ENCODE data around the gene KLB.
"Not testable (repeated sequence)": the region's sequence is repeated elsewhere in the genome, so short reads cannot be mapped to it uniquely, and the experiment has no call there.

KLB gene

GRCh38 chr4:39406763-39407583 is at the start of gene KLB:
TSS of gene KLB (plus strand) at chr4:39406930. CDS start at chr4:39406950, 20 bp downstream.
- DNase-seq (ENCODE audit: low read depth) = no peak

- no peak for DNase-seq (ENCODE audit: low read depth)
These were observed 49.7 kb upstream of the KLB start for GRCh38 chr4:39357002-39357401.

GRCh38 chr4:39360611-39361010 is 46.1 kb upstream of the KLB start:
- not testable (repeated sequence) for DNase-seq (ENCODE audit: low read depth)

GRCh38 chr4:39362827-39363226 is 43.9 kb upstream of the KLB start:
- DNase-seq (ENCODE audit: low read depth) = no peak

GRCh38 chr4:39363773-39364393 is 42.8 kb upstream of the KLB start:
- DNase-seq (ENCODE audit: low read depth) = no peak

GRCh38 chr4:39365360-39365759 is 41.4 kb upstream of the KLB start:
- DNase-seq (ENCODE audit: low read depth) = no peak

- DNase-seq (ENCODE audit: low read depth) = peak; percentile 72
These were observed 40.6 kb upstream of the KLB start, which contains the start of gene RFC1 for GRCh38 chr4:39365830-39366771. TSS of gene RFC1 (minus strand) at chr4:39366362. CDS start at chr4:39366241, 121 bp downstream.

GRCh38 chr4:39367166-39367565 is 39.6 kb upstream of the KLB start:
- DNase-seq (ENCODE audit: low read depth) = no peak

- no peak for DNase-seq (ENCODE audit: low read depth)
These were observed 37.4 kb upstream of the KLB start for GRCh38 chr4:39369301-39369700.

- DNase-seq (ENCODE audit: low read depth) = not testable (repeated sequence)
These were observed 35.5 kb upstream of the KLB start for GRCh38 chr4:39371209-39371608.

- no peak for DNase-seq (ENCODE audit: low read depth)
These were observed 31.3 kb upstream of the KLB start for GRCh38 chr4:39375478-39375877.

GRCh38 chr4:39383690-39384089 is 23.0 kb upstream of the KLB start:
- no peak for DNase-seq (ENCODE audit: low read depth)

GRCh38 chr4:39384563-39384962 is 22.2 kb upstream of the KLB start:
- no peak for DNase-seq (ENCODE audit: low read depth)

GRCh38 chr4:39390603-39391002 is 16.1 kb upstream of the KLB start:
- no peak for DNase-seq (ENCODE audit: low read depth)

GRCh38 chr4:39394706-39395105 is 12.0 kb upstream of the KLB start:
- no peak for DNase-seq (ENCODE audit: low read depth)

- DNase-seq (ENCODE audit: low read depth) = not testable (repeated sequence)
These were observed 5.1 kb upstream of the KLB start for GRCh38 chr4:39401640-39402039.

GRCh38 chr4:39407584-39407885 is 805 bp downstream of the KLB start:
- no peak for DNase-seq (ENCODE audit: low read depth)

- no peak for DNase-seq (ENCODE audit: low read depth)
These were observed 3.7 kb downstream of the KLB start for GRCh38 chr4:39410415-39410814.

GRCh38 chr4:39411561-39411960 is 4.8 kb downstream of the KLB start:
- not testable (repeated sequence) for DNase-seq (ENCODE audit: low read depth)

- no peak for DNase-seq (ENCODE audit: low read depth)
These were observed 9.1 kb downstream of the KLB start for GRCh38 chr4:39415678-39416283.

- DNase-seq (ENCODE audit: low read depth) = no peak
These were observed 15.5 kb downstream of the KLB start for GRCh38 chr4:39422247-39422646.

GRCh38 chr4:39425297-39425696 is 18.6 kb downstream of the KLB start:
- DNase-seq (ENCODE audit: low read depth) = not testable (repeated sequence)
